ENCODE results near the gene ELP5.

ELP5 gene

GRCh38 chr17:7218166-7218565 lies 33.8 kb upstream of the ELP5 start:
- Histone ChIP-seq H3K27me3 (replicated peaks; ENCODE audit: control insufficient read depth, insufficient read depth, low read length) (no peaks in the 10 kb centered on the region), H3K4me3 (replicated peaks; ENCODE audit: low read depth, low read length) (no peak overlapping the region), H3K36me3 (ENCODE audit: control insufficient read depth, insufficient read depth, low read length) (peaks cover 5% of the 10 kb centered on the region)
- TF ChIP-seq CTCF (IDR thresholded peaks at IDR 0.05; ENCODE audit: insufficient read depth, low read length, poor library complexity, severe bottlenecking), result no peak
- DNase-seq (ENCODE audit: extremely low read depth, insufficient read length), result no peak

GRCh38 chr17:7218758-7219157 lies 33.3 kb upstream of the ELP5 start:
- peaks cover 11% of the 10 kb centered on the region for H3K36me3 ChIP-seq (ENCODE audit: control insufficient read depth, insufficient read depth, low read length)
- no peak for DNase-seq (ENCODE audit: extremely low read depth, insufficient read length)
- H3K27me3 ChIP-seq (replicated peaks; ENCODE audit: control insufficient read depth, insufficient read depth, low read length), result no peaks in the 10 kb centered on the region
- TF ChIP-seq CTCF (IDR thresholded peaks at IDR 0.05; ENCODE audit: insufficient read depth, low read length, poor library complexity, severe bottlenecking), result no peak
- no peak overlapping the region for H3K4me3 ChIP-seq (replicated peaks; ENCODE audit: low read depth, low read length)

GRCh38 chr17:7219229-7219811 lies 32.7 kb upstream of the ELP5 start:
- no peak for TF ChIP-seq CTCF (IDR thresholded peaks at IDR 0.05; ENCODE audit: insufficient read depth, low read length, poor library complexity, severe bottlenecking)
- Histone ChIP-seq H3K27me3 (replicated peaks; ENCODE audit: control insufficient read depth, insufficient read depth, low read length) (no peaks in the 10 kb centered on the region), H3K36me3 (ENCODE audit: control insufficient read depth, insufficient read depth, low read length) (peaks cover 15% of the 10 kb centered on the region), H3K4me3 (replicated peaks; ENCODE audit: low read depth, low read length) (peak overlapping the region; percentile 81)
- no peak for DNase-seq (ENCODE audit: extremely low read depth, insufficient read length)

- peaks cover 19% of the 10 kb centered on the region for H3K36me3 ChIP-seq (ENCODE audit: control insufficient read depth, insufficient read depth, low read length)
- H3K4me3 ChIP-seq (replicated peaks; ENCODE audit: low read depth, low read length), result peak within 1 kb of the TSS; percentile 81
- DNase-seq (ENCODE audit: extremely low read depth, insufficient read length), result peak; percentile 83
- no peak for TF ChIP-seq CTCF (IDR thresholded peaks at IDR 0.05; ENCODE audit: insufficient read depth, low read length, poor library complexity, severe bottlenecking)
- H3K27me3 ChIP-seq (replicated peaks; ENCODE audit: control insufficient read depth, insufficient read depth, low read length), result no peaks in the 10 kb centered on the region
These were observed 32.0 kb upstream of the ELP5 start, which contains the start of the genes ACADVL and DLG4 for GRCh38 chr17:7219812-7220592. Gene ACADVL, plus strand, starts transcription at chr17:7219938. Its CDS starts 47 bp downstream, at chr17:7219985. Gene DLG4, minus strand, starts transcription at chr17:7219836.

- peak; percentile 47 for DNase-seq (ENCODE audit: extremely low read depth, insufficient read length)
- H3K4me3 ChIP-seq (replicated peaks; ENCODE audit: low read depth, low read length), result peak overlapping the region; percentile 81
- TF ChIP-seq CTCF (IDR thresholded peaks at IDR 0.05; ENCODE audit: insufficient read depth, low read length, poor library complexity, severe bottlenecking), result peak; percentile 68
- no peaks in the 10 kb centered on the region for H3K27me3 ChIP-seq (replicated peaks; ENCODE audit: control insufficient read depth, insufficient read depth, low read length)
- peaks cover 19% of the 10 kb centered on the region for H3K36me3 ChIP-seq (ENCODE audit: control insufficient read depth, insufficient read depth, low read length)
These were observed 31.3 kb upstream of the ELP5 start for GRCh38 chr17:7220593-7221277.

All from GM06990 (cell line).